Astrocyte (in vitro differentiated cells and primary cell): Measurements from ENCODE around the gene TCERG1. TPM values are rescaled to one million over a fixed set of nuclear protein-coding genes. Genes with fewer than 3 reads are reported as not detected.

Experiments
- DNase-seq: peaks from one replicate; pipeline ENCODE4 v3.0.0-alpha.2; 2010; ENCODE audit warnings: low read depth
- FAIRE-seq: peaks from 2 replicates; lab custom pipeline; 2011; peaks lifted over from hg19 to GRCh38; lab: Jason Lieb, UNC
- H2AFZ ChIP-seq: 2 replicates; pipeline ENCODE4 v1.6.0; 2012; ENCODE audit warnings: low read depth, low read length, inconsistent platforms
- H3K27ac ChIP-seq: 2 replicates; pipeline ENCODE4 v1.5.1; 2011; ENCODE audit warnings: low read depth, low read length, inconsistent platforms
- H3K27me3 ChIP-seq: 2 replicates; pipeline ENCODE4 v1.6.0; 2011; ENCODE audit warnings: low read length, inconsistent platforms; ENCODE audit not compliant: insufficient read depth
- H3K36me3 ChIP-seq: 2 replicates; pipeline ENCODE4 v1.5.1; 2011; ENCODE audit warnings: low read length, inconsistent platforms; ENCODE audit not compliant: insufficient read depth
- H3K4me1 ChIP-seq: 2 replicates; pipeline ENCODE4 v1.5.1; 2011; ENCODE audit warnings: low read length, inconsistent platforms; ENCODE audit not compliant: insufficient read depth
- H3K4me2 ChIP-seq: 2 replicates; pipeline ENCODE4 v1.6.0; 2012; ENCODE audit warnings: low read length, inconsistent platforms
- H3K4me3 ChIP-seq: 2 replicates; pipeline ENCODE4 v1.5.1; 2011; ENCODE audit warnings: low read depth, mild to moderate bottlenecking, low read length, inconsistent platforms; ENCODE audit not compliant: insufficient read depth
- H3K79me2 ChIP-seq: 2 replicates; pipeline ENCODE4 v1.6.0; 2012; ENCODE audit warnings: mild to moderate bottlenecking, low read length, inconsistent platforms; ENCODE audit not compliant: insufficient read depth
- H3K9ac ChIP-seq: 2 replicates; pipeline ENCODE4 v1.6.0; 2012; ENCODE audit warnings: mild to moderate bottlenecking, low read length, inconsistent platforms
- H3K9me3 ChIP-seq: 2 replicates; pipeline ENCODE4 v1.5.1; 2012; ENCODE audit warnings: low read depth, mild to moderate bottlenecking, low read length, inconsistent platforms; ENCODE audit not compliant: insufficient read depth
- H4K20me1 ChIP-seq: 2 replicates; pipeline ENCODE4 v1.6.0; 2012; ENCODE audit warnings: low read length, inconsistent platforms; ENCODE audit not compliant: insufficient read depth
- H3K27ac Mint-ChIP-seq: one replicate; pipeline ENCODE4 v1.8.0; 2021; ENCODE audit warnings: mild to moderate bottlenecking, mixed read lengths; ENCODE audit not compliant: unreplicated experiment
- H3K27me3 Mint-ChIP-seq: one replicate; pipeline ENCODE4 v1.8.0; 2021; ENCODE audit warnings: low read depth, mixed read lengths; ENCODE audit not compliant: unreplicated experiment
- H3K36me3 Mint-ChIP-seq: one replicate; pipeline ENCODE4 v1.8.0; 2021; ENCODE audit warnings: low read depth, mixed read lengths; ENCODE audit not compliant: unreplicated experiment
- H3K4me1 Mint-ChIP-seq: one replicate; pipeline ENCODE4 v1.8.0; 2021; ENCODE audit warnings: low read depth, mixed read lengths; ENCODE audit not compliant: unreplicated experiment
- H3K4me3 Mint-ChIP-seq: one replicate; pipeline ENCODE4 v1.8.0; 2021; ENCODE audit warnings: mild to moderate bottlenecking, moderate library complexity, mixed read lengths; ENCODE audit not compliant: unreplicated experiment
- H3K9me3 Mint-ChIP-seq: one replicate; pipeline ENCODE4 v1.8.0; 2021; ENCODE audit warnings: mild to moderate bottlenecking, mixed read lengths; ENCODE audit not compliant: unreplicated experiment
- EZH2 ChIP-seq: IDR thresholded peaks from 2 replicates; pipeline ENCODE4 v1.6.1; 2012; ENCODE audit warnings: mild to moderate bottlenecking, low read length, inconsistent platforms; ENCODE audit not compliant: insufficient read depth
- total RNA-seq: library from RNA; stranded (reverse); gene quantifications from 2 replicates; pipeline ENCODE4 v1.2.1, GENCODE V29; 2021
- TF ChIP-seq, protein P1 (sequence below): IDR thresholded peaks from 2 replicates; pipeline ENCODE4 v1.5.1; 2011; ENCODE audit warnings: low read depth, mild to moderate bottlenecking, inconsistent platforms, low read length, moderate library complexity; ENCODE audit not compliant: insufficient read depth

The TCERG1 gene
- total RNA-seq, 1 donor from 2014 or later: 66.0 TPM

GRCh38 chr5:146538432-146538831 lies 91.3 kb downstream of the TCERG1 start:
- H3K4me3 ChIP-seq: no peak overlapping the region
- no peaks in the 10 kb centered on the region for H3K36me3 ChIP-seq
- H3K9me3 Mint-ChIP-seq: no peaks in the 10 kb centered on the region
- no peak for DNase-seq
- no peaks in the 10 kb centered on the region for H3K9me3 ChIP-seq
- H4K20me1 ChIP-seq: no peaks in the 10 kb centered on the region
- H3K27ac ChIP-seq: no peak overlapping the region
- FAIRE-seq: no peak
- H3K36me3 Mint-ChIP-seq: no peaks in the 10 kb centered on the region
- H3K79me2 ChIP-seq: no peaks in the 10 kb centered on the region
- no peak overlapping the region for H2AFZ ChIP-seq
- peaks cover 10% of the 10 kb centered on the region for H3K4me1 Mint-ChIP-seq
- no peak overlapping the region for H3K9ac ChIP-seq
- no peaks in the 10 kb centered on the region for H3K4me1 ChIP-seq
- no peak for TF ChIP-seq EZH2
- TF ChIP-seq, protein P1, sequence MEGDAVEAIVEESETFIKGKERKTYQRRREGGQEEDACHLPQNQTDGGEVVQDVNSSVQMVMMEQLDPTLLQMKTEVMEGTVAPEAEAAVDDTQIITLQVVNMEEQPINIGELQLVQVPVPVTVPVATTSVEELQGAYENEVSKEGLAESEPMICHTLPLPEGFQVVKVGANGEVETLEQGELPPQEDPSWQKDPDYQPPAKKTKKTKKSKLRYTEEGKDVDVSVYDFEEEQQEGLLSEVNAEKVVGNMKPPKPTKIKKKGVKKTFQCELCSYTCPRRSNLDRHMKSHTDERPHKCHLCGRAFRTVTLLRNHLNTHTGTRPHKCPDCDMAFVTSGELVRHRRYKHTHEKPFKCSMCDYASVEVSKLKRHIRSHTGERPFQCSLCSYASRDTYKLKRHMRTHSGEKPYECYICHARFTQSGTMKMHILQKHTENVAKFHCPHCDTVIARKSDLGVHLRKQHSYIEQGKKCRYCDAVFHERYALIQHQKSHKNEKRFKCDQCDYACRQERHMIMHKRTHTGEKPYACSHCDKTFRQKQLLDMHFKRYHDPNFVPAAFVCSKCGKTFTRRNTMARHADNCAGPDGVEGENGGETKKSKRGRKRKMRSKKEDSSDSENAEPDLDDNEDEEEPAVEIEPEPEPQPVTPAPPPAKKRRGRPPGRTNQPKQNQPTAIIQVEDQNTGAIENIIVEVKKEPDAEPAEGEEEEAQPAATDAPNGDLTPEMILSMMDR: no peak
- no peak overlapping the region for H3K4me2 ChIP-seq
- H3K27me3 Mint-ChIP-seq: peaks cover 3% of the 10 kb centered on the region
- no peaks in the 10 kb centered on the region for H3K27me3 ChIP-seq
- no peak overlapping the region for H3K27ac Mint-ChIP-seq
- H3K4me3 Mint-ChIP-seq: no peak overlapping the region

DNA sequence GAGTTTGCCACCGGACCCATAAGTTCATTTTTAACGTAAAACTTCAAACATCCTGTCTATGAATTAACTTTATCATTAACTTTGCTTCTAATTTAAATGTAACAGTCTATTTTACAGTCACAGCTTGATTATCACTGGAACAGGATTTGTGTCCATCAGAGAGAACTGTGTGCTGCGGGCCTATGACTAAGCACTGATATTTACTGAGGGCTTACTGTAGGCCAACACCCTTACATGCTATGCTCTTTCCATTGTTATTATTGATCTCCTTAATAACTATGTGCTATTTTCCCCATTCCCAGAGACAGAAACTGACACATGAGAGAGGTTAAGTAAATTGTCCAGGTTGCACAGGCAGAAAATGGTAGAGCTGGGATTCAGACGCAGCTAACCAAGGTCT lies 92.8 kb downstream of the TCERG1 start:
- FAIRE-seq (no peak), DNase-seq (no peak)
- H3K36me3 Mint-ChIP-seq: no peaks in the 10 kb centered on the region
- no peaks in the 10 kb centered on the region for H3K9me3 Mint-ChIP-seq
- H3K4me3 ChIP-seq: no peak overlapping the region
- no peaks in the 10 kb centered on the region for H3K79me2 ChIP-seq
- H3K9me3 ChIP-seq: no peaks in the 10 kb centered on the region
- H3K4me1 ChIP-seq: no peaks in the 10 kb centered on the region
- no peaks in the 10 kb centered on the region for H4K20me1 ChIP-seq
- no peak overlapping the region for H2AFZ ChIP-seq
- no peaks in the 10 kb centered on the region for H3K27me3 ChIP-seq
- H3K27me3 Mint-ChIP-seq: peaks cover 3% of the 10 kb centered on the region
- no peaks in the 10 kb centered on the region for H3K36me3 ChIP-seq
- no peak overlapping the region for H3K4me3 Mint-ChIP-seq
- no peak overlapping the region for H3K27ac ChIP-seq
- H3K4me2 ChIP-seq: no peak overlapping the region
- TF ChIP-seq, protein P1: no peak
- TF ChIP-seq EZH2: no peak
- no peak overlapping the region for H3K27ac Mint-ChIP-seq
- H3K4me1 Mint-ChIP-seq: peaks cover 5% of the 10 kb centered on the region
- no peak overlapping the region for H3K9ac ChIP-seq

DNA sequence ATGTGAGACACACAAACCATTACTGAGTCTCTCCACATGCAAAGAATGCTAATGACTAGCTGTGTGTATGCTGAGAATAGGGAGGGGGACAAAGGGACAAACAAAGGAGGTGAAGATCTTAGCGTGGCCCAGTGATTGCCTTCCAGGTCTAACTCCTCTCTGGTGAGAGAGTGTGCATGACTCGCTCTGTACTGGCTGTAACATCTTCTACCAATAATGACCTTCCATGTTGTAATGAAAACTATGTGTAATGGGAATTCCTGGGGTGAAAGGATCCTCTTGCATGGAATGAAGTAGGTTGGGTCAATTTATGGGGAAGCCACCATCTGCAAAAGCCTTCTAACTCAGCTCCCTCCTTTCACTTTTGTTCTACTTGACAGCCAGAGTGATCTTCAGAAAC lies 93.3 kb downstream of the TCERG1 start:
- no peaks in the 10 kb centered on the region for H3K79me2 ChIP-seq
- no peak for TF ChIP-seq EZH2
- TF ChIP-seq, protein P1: no peak
- H3K36me3 ChIP-seq: no peaks in the 10 kb centered on the region
- H3K4me1 ChIP-seq: no peaks in the 10 kb centered on the region
- Mint-ChIP-seq H3K27ac (peak overlapping the region; percentile 28), H3K9me3 (no peaks in the 10 kb centered on the region), H3K4me1 (peaks cover 5% of the 10 kb centered on the region), H3K27me3 (peaks cover 3% of the 10 kb centered on the region), H3K4me3 (no peak overlapping the region), H3K36me3 (no peaks in the 10 kb centered on the region)
- H2AFZ ChIP-seq: no peak overlapping the region
- no peak overlapping the region for H3K27ac ChIP-seq
- H3K9ac ChIP-seq: no peak overlapping the region
- H3K27me3 ChIP-seq: no peaks in the 10 kb centered on the region
- no peak overlapping the region for H3K4me2 ChIP-seq
- DNase-seq (peak; percentile 37), FAIRE-seq (no peak)
- H4K20me1 ChIP-seq: no peaks in the 10 kb centered on the region
- no peaks in the 10 kb centered on the region for H3K9me3 ChIP-seq
- H3K4me3 ChIP-seq: no peak overlapping the region
